SK-N-SH (cell line): ENCODE results near the gene MEIS2. TPM values are rescaled to one million over a fixed set of nuclear protein-coding genes. Genes with fewer than 3 reads are reported as not detected.
A peak's percentile ranks its signal among the peaks of the same experiment; 100 is the strongest.

Experiments
- CTCF ChIA-PET: fragments of 300-600, 350-600 bp; formaldehyde crosslinking; extraction: SDS; loops from one replicate; lab custom pipeline; 2021; lab: Yijun Ruan, JAX
- POLR2A ChIA-PET: fragments of 350-600 bp; sonication (Branson Sonifier 250); formaldehyde crosslinking; extraction: SDS; loops from one replicate; lab custom pipeline; 2020; ENCODE audit warnings: antibody characterized with exemption, inconsistent platforms; lab: Yijun Ruan, JAX
- DNase-seq: peaks from one replicate; pipeline ENCODE4 v3.0.0; 2012
- H2AFZ ChIP-seq: fragments of 200-600 bp; sonication (generic); 2 replicates; pipeline ENCODE4 v1.8.1; 2016; ENCODE audit warnings: antibody characterized with exemption, mild to moderate bottlenecking, low read depth
- H3F3A ChIP-seq: fragments of 200-600 bp; sonication (generic); replicated peaks from 2 replicates; pipeline ENCODE3; 2016; ENCODE audit warnings: antibody characterized with exemption, mild to moderate bottlenecking; ENCODE audit not compliant: insufficient read depth
- H3K27ac ChIP-seq, 2 experiments: fragments of 200-500 bp in 1 of 2; fragments of 200-600 bp in 1 of 2; sonication (Bioruptor generic) in 1 of 2; sonication (generic), shearing (Covaris generic) in 1 of 2; 2 replicates each; pipeline versions ENCODE4 v1.5.1 to v1.6.1; 2014 to 2016; ENCODE audit warnings: low read depth in 2 of 2, inconsistent platforms in 1 of 2, low read length in 1 of 2, mild to moderate bottlenecking in 1 of 2, mixed read lengths in 1 of 2
- H3K27me3 ChIP-seq: fragments of 200-600 bp; sonication (generic), shearing (Covaris generic); 2 replicates; pipeline ENCODE4 v1.6.1; 2016; ENCODE audit warnings: mixed run types; ENCODE audit not compliant: insufficient read depth
- H3K36me3 ChIP-seq, 2 experiments: fragments of 200-500 bp in 1 of 2; fragments of 200-600 bp in 1 of 2; sonication (Bioruptor generic) in 1 of 2; sonication (generic) in 1 of 2; replicated peaks in 1 of 2; 2 replicates each; pipeline versions ENCODE3 to v1.5.1; 2014 to 2016; ENCODE audit warnings: low read length in 1 of 2, mild to moderate bottlenecking in 1 of 2; ENCODE audit not compliant: insufficient read depth in 2 of 2, control insufficient read depth in 1 of 2
- H3K4me1 ChIP-seq, 2 experiments: fragments of 200-500 bp in 1 of 2; fragments of 200-600 bp in 1 of 2; sonication (Bioruptor generic) in 1 of 2; sonication (generic), shearing (Covaris generic) in 1 of 2; 2 replicates each; pipeline versions ENCODE4 v1.5.1 to v1.6.1; 2014 to 2016; ENCODE audit warnings: low read depth in 1 of 2, low read length in 1 of 2, mixed run types in 1 of 2; ENCODE audit not compliant: insufficient read depth in 2 of 2, control insufficient read depth in 1 of 2
- H3K4me2 ChIP-seq: fragments of 200-600 bp; sonication (generic), shearing (Covaris generic); 2 replicates; pipeline ENCODE4 v1.6.1; 2017; ENCODE audit warnings: mixed run types
- H3K4me3 ChIP-seq, 2 experiments: fragments of 200-500 bp in 1 of 2; fragments of 200-600 bp in 1 of 2; sonication (Bioruptor generic) in 1 of 2; sonication (generic), shearing (Covaris generic) in 1 of 2; 2 replicates each; pipeline versions ENCODE4 v1.5.1 to v1.8.1; 2014 to 2016; ENCODE audit warnings: low read depth in 2 of 2, inconsistent platforms in 1 of 2, low read length in 1 of 2, mild to moderate bottlenecking in 1 of 2, mixed read lengths in 1 of 2, moderate library complexity in 1 of 2
- H3K79me2 ChIP-seq: fragments of 200-600 bp; sonication (generic); 2 replicates; pipeline ENCODE4 v1.8.1; 2017; ENCODE audit warnings: mild to moderate bottlenecking; ENCODE audit not compliant: insufficient read depth
- H3K9ac ChIP-seq: fragments of 200-600 bp; sonication (generic); 2 replicates; pipeline ENCODE4 v1.6.1; 2017; ENCODE audit warnings: mixed run types
- H3K9me2 ChIP-seq: fragments of 200-600 bp; sonication (generic); 2 replicates; pipeline ENCODE4 v1.6.1; 2017; ENCODE audit warnings: mixed run types
- H3K9me3 ChIP-seq: fragments of 200-600 bp; sonication (generic); 2 replicates; pipeline ENCODE4 v1.6.1; 2017; ENCODE audit warnings: mixed run types, mild to moderate bottlenecking, moderate library complexity
- H4K20me1 ChIP-seq: fragments of 200-600 bp; sonication (generic); 2 replicates; pipeline ENCODE4 v1.6.1; 2017; ENCODE audit warnings: mild to moderate bottlenecking, mixed run types; ENCODE audit not compliant: insufficient read depth
- CHD2 ChIP-seq: fragments of 150-350 bp; IDR thresholded peaks from 2 replicates; pipeline ENCODE4 v1.6.1; 2018; ENCODE audit warnings: low read length; ENCODE audit not compliant: partially characterized antibody
- CTCF ChIP-seq: fragments of 200-600 bp; sonication (generic); IDR thresholded peaks from 2 replicates; pipeline ENCODE4 v1.6.1; 2017; ENCODE audit warnings: antibody characterized with exemption, mild to moderate bottlenecking, moderate library complexity
- ELF1 ChIP-seq: IDR thresholded peaks from 2 replicates; pipeline ENCODE4 v1.4.0; 2012
- EP300 ChIP-seq, 2 experiments: IDR thresholded peaks; 2 replicates each; pipeline versions ENCODE4 v1.4.0 to v1.6.1; 2012; ENCODE audit warnings: borderline replicate concordance in 1 of 2, low read depth in 1 of 2, low read length in 1 of 2
- EZH2phosphoT487 ChIP-seq: fragments of 200-600 bp; sonication (generic); IDR thresholded peaks from 2 replicates; pipeline ENCODE4 v1.6.1; 2017; ENCODE audit warnings: low read depth, mixed run types, mild to moderate bottlenecking, antibody characterized with exemption, moderate library complexity, borderline replicate concordance
- FOSL2 ChIP-seq: IDR thresholded peaks from 2 replicates; pipeline ENCODE4 v1.4.0; 2012; ENCODE audit warnings: low read depth, mild to moderate bottlenecking, moderate library complexity, borderline replicate concordance
- FOXJ3 ChIP-seq: sonication (generic); formaldehyde crosslinking; IDR thresholded peaks from 2 replicates; pipeline ENCODE4 v1.5.1; 2020; ENCODE audit warnings: mild to moderate bottlenecking, missing genetic modification reagents
- FOXM1 ChIP-seq: IDR thresholded peaks from 2 replicates; pipeline ENCODE4 v1.4.0; 2012; ENCODE audit warnings: low read depth, mild to moderate bottlenecking
- GATA2 ChIP-seq: sonication (generic); formaldehyde crosslinking; IDR thresholded peaks from 2 replicates; pipeline ENCODE4 v1.5.0; 2020; ENCODE audit warnings: mild to moderate bottlenecking, missing genetic modification reagents
- JUND ChIP-seq: IDR thresholded peaks from 2 replicates; pipeline ENCODE4 v1.4.0; 2012
- MAX ChIP-seq: IDR thresholded peaks from 2 replicates; pipeline ENCODE4 v1.4.0; 2012; ENCODE audit warnings: low read depth
- MEF2A ChIP-seq: IDR thresholded peaks from 2 replicates; pipeline ENCODE4 v1.4.0; 2012; ENCODE audit warnings: low read depth, borderline replicate concordance
- MXI1 ChIP-seq: IDR thresholded peaks from 2 replicates; pipeline ENCODE4 v1.6.1; 2012; ENCODE audit warnings: mild to moderate bottlenecking, low read depth, low read length, improper control_type of control experiment
- NFIC ChIP-seq: IDR thresholded peaks from 2 replicates; pipeline ENCODE4 v1.4.0; 2012; ENCODE audit warnings: borderline replicate concordance
- NRF1 ChIP-seq: IDR thresholded peaks from 2 replicates; pipeline ENCODE4 v1.6.1; 2012; ENCODE audit warnings: low read depth, mild to moderate bottlenecking, low read length
- PBX3 ChIP-seq: IDR thresholded peaks from 2 replicates; pipeline ENCODE4; 2012
- RAD21 ChIP-seq: IDR thresholded peaks from 2 replicates; pipeline ENCODE4 v1.6.1; 2012; ENCODE audit warnings: mild to moderate bottlenecking, low read length
- REST ChIP-seq: IDR thresholded peaks from 2 replicates; pipeline ENCODE4 v1.6.1; 2012; ENCODE audit warnings: mild to moderate bottlenecking, low read depth, low read length, moderate library complexity
- RXRA ChIP-seq: IDR thresholded peaks from 2 replicates; pipeline ENCODE4 v1.4.0; 2012; ENCODE audit warnings: low read depth, mild to moderate bottlenecking, borderline replicate concordance
- SIN3A ChIP-seq: IDR thresholded peaks from 2 replicates; pipeline ENCODE4 v1.6.1; 2012; ENCODE audit warnings: low read depth, mild to moderate bottlenecking, low read length, moderate library complexity, borderline replicate concordance
- TCF12 ChIP-seq: IDR thresholded peaks from 2 replicates; pipeline ENCODE4 v1.4.0; 2012
- TEAD4 ChIP-seq: IDR thresholded peaks from 2 replicates; pipeline ENCODE4 v1.4.0; 2012; ENCODE audit warnings: mild to moderate bottlenecking, borderline replicate concordance; ENCODE audit not compliant: insufficient read depth
- USF1 ChIP-seq: IDR thresholded peaks from 2 replicates; pipeline ENCODE4 v1.4.0; 2012; ENCODE audit warnings: low read depth, borderline replicate concordance
- ZBTB33 ChIP-seq: IDR thresholded peaks from 2 replicates; pipeline ENCODE4 v1.4.0; 2012; ENCODE audit warnings: low read depth, borderline replicate concordance
- WGBS: methylation state at CpG from one replicate; pipeline ENCODE4 v1.1.6; 2017; ENCODE audit warnings: low lambda C conversion rate; 5-methylcytosine and 5-hydroxymethylcytosine counted together
- polyA plus RNA-seq, 3 experiments: library from polyadenylated mRNA; depleted of rRNA; stranded (reverse); fragments of >200 nt; gene quantifications; 2 replicates each; pipeline ENCODE4 v1.2.3, GENCODE V29; 2012

The MEIS2 gene
- polyA plus RNA-seq, 1 of the 3 experiments (the other 2 are of a cell fraction), result 146 TPM

GRCh38 chr15:37125143-37125542 lies 24.8 kb upstream of the MEIS2 start:
- Histone ChIP-seq H2AFZ (peak overlapping the region; percentile 13; the same call in 1 of the 2 replicates), H3K9ac (no peak overlapping the region), H3K79me2 (no peaks in the 10 kb centered on the region), H3K9me2 (no peaks in the 10 kb centered on the region), H3K27ac (peak overlapping the region; percentile 57 to 95), H3K27me3 (no peaks in the 10 kb centered on the region), H3K36me3 (no peaks in the 10 kb centered on the region), H3K9me3 (no peaks in the 10 kb centered on the region), H3K4me3 (peak overlapping the region in 1 of 2 experiments; percentile 3; a peak in 1 of 4 replicates), H3K4me2 (peak overlapping the region; percentile 50; the same call in 1 of the 2 replicates), H3K4me1 (peaks cover 17 to 42% of the 10 kb centered on the region in 2 experiments; a peak in 2 of 4 replicates), H3F3A (peaks cover 20% of the 10 kb centered on the region), H4K20me1 (no peaks in the 10 kb centered on the region)
- no peak for DNase-seq
- 15% methylated on average over 4 of the region's 4 CpGs for WGBS
- POLR2A ChIA-PET, result interaction anchor here (0.6 to 2.9 kb wide), 3 partner anchors 14 to 1836 kb away, joined by 3 to 20 read pairs (median 3); no protein-coding TSS in a partner anchor
- CTCF ChIA-PET, result interaction anchor here (1.3 to 4.0 kb wide), 3 partner anchors 9 to 757 kb away, joined by 3 to 31 read pairs (median 4); no protein-coding TSS in a partner anchor
- peak; percentile 96 for TF ChIP-seq NFIC
- no peak for TF ChIP-seq ELF1
- TF ChIP-seq GATA2 (CRISPR knock-in tag), result peak; percentile 43; the same call in 1 of the 2 replicates
- TF ChIP-seq RAD21, result peak; percentile 3; the same call in 1 of the 2 replicates
- TF ChIP-seq FOSL2, result no peak
- TF ChIP-seq MAX, result peak; percentile 49; the same call in 1 of the 2 replicates
- TF ChIP-seq NRF1, result no peak
- no peak for TF ChIP-seq EZH2phosphoT487
- peak; percentile 51 to 91 for TF ChIP-seq EP300 (IDR thresholded peaks at IDR 0.05; ENCODE audit: borderline replicate concordance in 1 of 2, low read depth in 1 of 2, low read length in 1 of 2)
- TF ChIP-seq TEAD4, result peak; percentile 71
- TF ChIP-seq REST, result 0 out of 2 replicates have a peak, but pooled peaks have one; percentile 35
- peak; percentile 95 for TF ChIP-seq PBX3
- TF ChIP-seq MXI1, result peak; percentile 57; the same call in 1 of the 2 replicates
- peak; percentile 68 for TF ChIP-seq JUND
- TF ChIP-seq USF1, result 0 out of 2 replicates have a peak, but pooled peaks have one; percentile 32
- peak; percentile 82; the same call in 1 of the 2 replicates for TF ChIP-seq FOXM1
- peak; percentile 91 for TF ChIP-seq TCF12
- TF ChIP-seq SIN3A, result peak; percentile 91
- TF ChIP-seq CHD2, result no peak
- no peak for TF ChIP-seq CTCF
- peak; percentile 31; the same call in 1 of the 2 replicates for TF ChIP-seq MEF2A
- TF ChIP-seq FOXJ3 (CRISPR knock-in tag), result no peak
- no peak; the same call in 1 of the 2 replicates for TF ChIP-seq RXRA
- peak; percentile 71; the same call in 1 of the 2 replicates for TF ChIP-seq ZBTB33
